ENCODE results near the gene GJA5. TPM values are rescaled to one million over a fixed set of nuclear protein-coding genes. Genes with fewer than 3 reads are reported as not detected.

GJA5 gene
- total RNA-seq, 1 experiment from 2014 or later = not detected

DNA sequence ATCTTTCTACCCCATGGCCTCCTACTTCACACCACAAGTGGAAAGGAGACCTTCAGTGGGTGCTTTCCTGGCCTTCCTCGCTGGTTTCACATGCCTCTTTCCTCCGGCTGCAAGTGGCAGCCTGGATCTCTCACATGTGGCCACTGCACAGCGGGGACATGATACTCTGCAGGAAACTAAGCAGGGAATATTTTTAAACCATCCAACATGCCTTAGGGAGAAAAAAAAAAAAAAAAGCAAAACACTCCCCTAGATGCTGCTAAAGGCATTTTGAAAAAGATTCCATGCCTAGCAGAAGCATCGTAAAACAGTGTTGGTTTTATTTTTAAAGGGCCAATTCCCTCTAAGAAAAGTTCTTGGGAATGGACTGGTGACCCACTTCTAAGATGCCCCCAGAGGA is 12.2 kb upstream of the GJA5 start:
- in situ Hi-C loops (cut with HindIII; ENCODE audit: low pct_unique_long_range_greater_than_20kb, low sequenced_read_pairs) (no loop called here), intact Hi-C loops (cut with micrococcal nuclease; ENCODE audit: unreplicated experiment) (no loop called here)
- no peak for ATAC-seq
- no TSS peak for BruUV-seq (replicated peaks)
- Histone ChIP-seq H3K4me1 (ENCODE audit: control insufficient read depth, insufficient read depth, low read length) (no peaks in the 10 kb centered on the region), H3K9me3 (ENCODE audit: control insufficient read depth, insufficient read depth, low read depth, low read length) (no peaks in the 10 kb centered on the region), H3K27me3 (ENCODE audit: control insufficient read depth, insufficient read depth, low read length) (peaks cover 22% of the 10 kb centered on the region), H3K4me3 (ENCODE audit: low read depth in 2 of 2, low read length in 2 of 2) (no peak overlapping the region), H3K27ac (ENCODE audit: low read length) (no peak overlapping the region), H3K36me3 (ENCODE audit: control insufficient read depth, insufficient read depth, low read length) (no peaks in the 10 kb centered on the region)
- ChIA-PET CTCF (no interaction called here), POLR2A (no interaction called here)
- no peak for TF ChIP-seq REST (IDR thresholded peaks at IDR 0.05; ENCODE audit: insufficient read depth in 1 of 2, low read depth in 2 of 2, low read length in 1 of 2)
- no peak for TF ChIP-seq TCF7L2 (IDR thresholded peaks at IDR 0.05; ENCODE audit: low read depth, low read length)
- TF ChIP-seq, protein P1, sequence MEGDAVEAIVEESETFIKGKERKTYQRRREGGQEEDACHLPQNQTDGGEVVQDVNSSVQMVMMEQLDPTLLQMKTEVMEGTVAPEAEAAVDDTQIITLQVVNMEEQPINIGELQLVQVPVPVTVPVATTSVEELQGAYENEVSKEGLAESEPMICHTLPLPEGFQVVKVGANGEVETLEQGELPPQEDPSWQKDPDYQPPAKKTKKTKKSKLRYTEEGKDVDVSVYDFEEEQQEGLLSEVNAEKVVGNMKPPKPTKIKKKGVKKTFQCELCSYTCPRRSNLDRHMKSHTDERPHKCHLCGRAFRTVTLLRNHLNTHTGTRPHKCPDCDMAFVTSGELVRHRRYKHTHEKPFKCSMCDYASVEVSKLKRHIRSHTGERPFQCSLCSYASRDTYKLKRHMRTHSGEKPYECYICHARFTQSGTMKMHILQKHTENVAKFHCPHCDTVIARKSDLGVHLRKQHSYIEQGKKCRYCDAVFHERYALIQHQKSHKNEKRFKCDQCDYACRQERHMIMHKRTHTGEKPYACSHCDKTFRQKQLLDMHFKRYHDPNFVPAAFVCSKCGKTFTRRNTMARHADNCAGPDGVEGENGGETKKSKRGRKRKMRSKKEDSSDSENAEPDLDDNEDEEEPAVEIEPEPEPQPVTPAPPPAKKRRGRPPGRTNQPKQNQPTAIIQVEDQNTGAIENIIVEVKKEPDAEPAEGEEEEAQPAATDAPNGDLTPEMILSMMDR (IDR thresholded peaks at IDR 0.05) = no peak
- TF ChIP-seq SIN3A (IDR thresholded peaks at IDR 0.05; ENCODE audit: borderline replicate concordance, insufficient read depth, low read depth, low read length) = no peak
- TF ChIP-seq POLR2AphosphoS5 (IDR thresholded peaks at IDR 0.05; ENCODE audit: low read depth, low read length) = no peak
- DNase-seq (ENCODE audit: low read depth, low spot score) = no peak

DNA sequence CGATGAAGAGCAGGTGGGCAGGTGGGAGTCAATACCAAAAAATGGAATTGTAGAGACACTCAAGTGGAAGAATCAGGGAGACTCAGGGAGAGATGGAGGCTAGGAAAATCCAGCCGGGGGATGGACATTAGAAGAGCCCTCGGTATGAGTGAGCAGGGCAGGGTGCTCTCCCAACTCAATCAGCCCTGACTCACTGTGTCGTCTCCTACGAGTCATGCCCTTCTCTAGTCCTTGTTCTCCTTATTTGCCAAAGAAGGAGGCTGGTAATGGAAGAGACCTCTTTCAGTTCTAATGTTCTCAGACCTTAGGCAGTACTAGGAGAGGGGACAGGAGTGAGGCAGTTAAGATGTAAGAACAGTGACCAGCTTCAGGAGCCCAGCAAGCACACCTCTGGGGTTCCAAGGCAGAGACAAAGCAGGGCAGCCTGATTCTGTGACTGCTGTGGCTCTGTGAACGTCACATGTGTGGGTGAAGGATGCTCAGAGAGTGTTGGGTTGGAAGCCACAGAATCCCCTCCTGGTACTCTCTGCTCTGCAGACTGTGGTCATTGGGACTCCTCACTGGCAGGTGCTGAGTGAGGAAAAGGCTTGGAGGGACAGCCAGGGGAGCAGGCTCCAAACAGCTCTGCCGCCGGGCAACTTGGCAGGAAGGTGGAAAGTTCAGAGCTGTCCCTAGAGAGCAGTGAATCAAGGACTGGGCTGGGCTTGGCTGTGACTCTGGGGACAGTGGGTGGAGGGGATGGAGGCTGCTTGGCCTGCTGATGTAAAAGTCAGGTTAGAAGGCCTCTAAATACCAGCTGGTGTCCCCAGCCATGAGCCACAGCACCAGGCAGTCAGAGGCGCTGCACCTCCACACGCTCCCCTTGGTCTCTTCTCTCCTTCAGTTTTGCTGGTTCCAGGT is 11.1 kb upstream of the GJA5 start:
- H3K36me3 ChIP-seq (ENCODE audit: control insufficient read depth, insufficient read depth, low read length) = no peaks in the 10 kb centered on the region
- DNase-seq (ENCODE audit: low read depth, low spot score) = no peak
- intact Hi-C loops (cut with micrococcal nuclease; ENCODE audit: unreplicated experiment) (no loop called here), in situ Hi-C loops (cut with HindIII; ENCODE audit: low pct_unique_long_range_greater_than_20kb, low sequenced_read_pairs) (no loop called here)
- no peaks in the 10 kb centered on the region for H3K4me1 ChIP-seq (ENCODE audit: control insufficient read depth, insufficient read depth, low read length)
- no peaks in the 10 kb centered on the region for H3K9me3 ChIP-seq (ENCODE audit: control insufficient read depth, insufficient read depth, low read depth, low read length)
- ChIA-PET CTCF (no interaction called here), POLR2A (no interaction called here)
- no TSS peak for BruUV-seq (replicated peaks)
- ATAC-seq = no peak
- no peak overlapping the region for H3K27ac ChIP-seq (ENCODE audit: low read length)
- peaks cover 22% of the 10 kb centered on the region for H3K27me3 ChIP-seq (ENCODE audit: control insufficient read depth, insufficient read depth, low read length)
- TF ChIP-seq TCF7L2 (IDR thresholded peaks at IDR 0.05; ENCODE audit: low read depth, low read length) (no peak), POLR2AphosphoS5 (IDR thresholded peaks at IDR 0.05; ENCODE audit: low read depth, low read length) (no peak), SIN3A (IDR thresholded peaks at IDR 0.05; ENCODE audit: borderline replicate concordance, insufficient read depth, low read depth, low read length) (no peak)
- H3K4me3 ChIP-seq (ENCODE audit: low read depth in 2 of 2, low read length in 2 of 2) = no peak overlapping the region

GRCh38 chr1:147769106-147769505 is 8.7 kb upstream of the GJA5 start:
- no peaks in the 10 kb centered on the region for H3K9me3 ChIP-seq (ENCODE audit: control insufficient read depth, insufficient read depth, low read depth, low read length)
- DNase-seq (ENCODE audit: low read depth, low spot score) = no peak
- in situ Hi-C loops (cut with HindIII; ENCODE audit: low pct_unique_long_range_greater_than_20kb, low sequenced_read_pairs) (no loop called here), intact Hi-C loops (cut with micrococcal nuclease; ENCODE audit: unreplicated experiment) (no loop called here)
- H3K27me3 ChIP-seq (ENCODE audit: control insufficient read depth, insufficient read depth, low read length) = peaks cover 12% of the 10 kb centered on the region
- ATAC-seq = no peak
- POLR2A ChIA-PET = no interaction called here
- CTCF ChIA-PET = no interaction called here
- no peak overlapping the region for H3K27ac ChIP-seq (ENCODE audit: low read length)
- no peak overlapping the region for H3K4me3 ChIP-seq (ENCODE audit: low read depth in 2 of 2, low read length in 2 of 2)
- BruUV-seq (replicated peaks) = no TSS peak
- TF ChIP-seq POLR2AphosphoS5 (IDR thresholded peaks at IDR 0.05; ENCODE audit: low read depth, low read length) (no peak), SIN3A (IDR thresholded peaks at IDR 0.05; ENCODE audit: borderline replicate concordance, insufficient read depth, low read depth, low read length) (no peak)
- H3K4me1 ChIP-seq (ENCODE audit: control insufficient read depth, insufficient read depth, low read length) = no peaks in the 10 kb centered on the region
- H3K36me3 ChIP-seq (ENCODE audit: control insufficient read depth, insufficient read depth, low read length) = no peaks in the 10 kb centered on the region

Data from Panc1 (cell line).